Epithelial cell of esophagus (primary cell): Measurements from ENCODE around the gene ITGA8.

Experiments
- DNase-seq: peaks from one replicate; pipeline ENCODE4 v3.0.0; 2010; ENCODE audit warnings: low read depth
- H3K4me3 ChIP-seq: 2 replicates; pipeline ENCODE4 v1.5.1; 2011; ENCODE audit warnings: mild to moderate bottlenecking, low read length, control low read depth
- CTCF ChIP-seq: IDR thresholded peaks from 2 replicates; pipeline ENCODE4 v1.5.1; 2011; ENCODE audit warnings: low read depth, mild to moderate bottlenecking, low read length, control low read depth, inconsistent platforms; ENCODE audit not compliant: insufficient read depth; ENCODE audit errors: missing control alignments

ITGA8 gene

DNA sequence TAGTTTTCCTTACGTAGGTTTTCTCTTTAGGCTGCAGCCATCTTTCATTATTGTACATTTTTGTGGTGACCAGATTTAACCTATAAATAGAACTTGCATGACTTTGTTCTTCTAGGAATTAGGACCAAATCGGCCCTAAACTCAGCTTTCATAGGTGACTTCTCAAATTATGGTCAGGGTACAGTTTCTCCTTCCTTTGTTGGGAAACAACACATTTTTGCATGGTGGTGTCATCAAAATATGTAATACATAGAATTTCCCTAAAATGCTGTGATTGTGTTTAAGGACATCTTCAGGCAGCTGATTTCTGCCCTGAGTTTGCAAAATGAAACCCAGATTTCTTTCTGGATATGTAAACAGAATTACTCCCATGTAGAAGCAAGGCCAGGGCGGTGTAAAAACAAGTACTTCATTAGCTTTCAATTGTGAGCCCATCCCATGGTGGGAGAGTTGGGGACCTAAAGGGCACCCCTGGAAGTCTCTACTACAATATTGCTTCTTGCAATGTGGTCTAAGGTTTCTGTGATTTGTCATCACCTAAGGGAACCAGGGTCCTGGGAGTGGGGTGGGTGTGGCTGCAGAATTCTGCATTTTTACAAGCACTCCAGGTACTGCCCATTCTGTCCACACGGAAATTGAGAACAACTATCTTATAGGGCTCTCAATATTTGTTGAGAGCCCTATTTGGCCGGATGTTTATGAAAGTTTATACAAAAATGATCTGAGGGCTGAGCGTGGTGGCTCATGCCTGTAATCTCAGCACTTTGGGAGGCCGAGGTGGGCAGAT is 227.7 kb downstream of the ITGA8 start:
- no peak overlapping the region for H3K4me3 ChIP-seq
- no peak for TF ChIP-seq CTCF
- no peak for DNase-seq

DNA sequence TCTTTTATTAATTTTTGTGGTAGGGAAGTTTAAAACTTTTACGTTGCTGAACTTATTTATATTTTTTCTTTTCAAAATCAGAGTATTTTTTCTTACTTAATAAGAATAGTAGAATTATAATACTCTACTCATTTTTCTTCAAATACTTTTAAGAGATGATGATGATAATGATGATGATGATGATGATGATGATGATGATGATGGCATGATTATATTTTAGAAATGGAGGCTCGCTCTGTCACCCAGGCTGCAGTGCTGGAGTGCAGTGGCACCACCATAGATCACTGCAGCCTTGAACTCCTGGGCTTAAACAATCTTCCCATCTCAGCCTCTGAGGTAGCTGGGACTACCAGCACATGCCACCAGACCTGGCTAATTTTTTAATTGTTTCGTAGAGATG is 230.3 kb downstream of the ITGA8 start:
- H3K4me3 ChIP-seq = no peak overlapping the region
- TF ChIP-seq CTCF = no peak
- no peak for DNase-seq

DNA sequence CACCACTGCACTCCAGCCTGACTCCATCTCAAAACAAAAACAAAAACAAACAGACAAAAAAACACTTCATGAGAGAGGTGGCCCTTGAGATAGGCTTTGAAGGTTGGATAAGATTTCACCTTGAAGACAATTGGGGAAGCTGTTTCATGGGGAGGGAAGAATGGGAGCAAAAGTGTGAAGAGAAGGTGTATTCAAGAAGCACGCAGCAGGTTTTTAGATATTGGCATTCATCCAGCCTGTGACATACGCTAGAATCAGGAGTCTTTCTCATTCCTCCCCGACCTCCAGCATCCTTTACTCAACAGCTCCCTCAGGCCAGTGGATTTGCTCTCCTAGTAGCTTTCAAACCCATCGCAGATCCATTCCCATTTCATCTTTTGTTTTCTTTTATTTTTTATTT is 232.3 kb downstream of the ITGA8 start:
- no peak overlapping the region for H3K4me3 ChIP-seq
- DNase-seq = no peak
- no peak for TF ChIP-seq CTCF

DNA sequence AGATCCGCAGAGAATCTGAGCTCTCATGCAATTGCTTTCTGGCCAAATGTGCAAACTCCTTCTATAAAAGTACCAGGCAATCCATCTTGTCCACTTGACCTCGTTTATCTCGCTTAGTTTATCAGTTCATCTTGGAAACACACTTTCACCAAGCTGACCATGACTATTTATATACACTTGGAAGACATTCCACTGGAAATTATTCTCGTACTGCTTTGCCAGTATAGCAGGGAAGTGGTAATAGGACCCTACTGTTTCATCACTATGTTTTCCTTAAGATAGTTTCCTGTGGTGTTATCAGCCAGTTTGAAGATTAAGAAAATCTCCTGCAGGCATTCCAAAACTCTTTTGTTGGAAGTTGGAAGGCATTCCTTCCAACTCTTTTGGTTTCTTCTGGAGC is 233.3 kb downstream of the ITGA8 start:
- no peak for TF ChIP-seq CTCF
- DNase-seq = no peak
- no peak overlapping the region for H3K4me3 ChIP-seq

DNA sequence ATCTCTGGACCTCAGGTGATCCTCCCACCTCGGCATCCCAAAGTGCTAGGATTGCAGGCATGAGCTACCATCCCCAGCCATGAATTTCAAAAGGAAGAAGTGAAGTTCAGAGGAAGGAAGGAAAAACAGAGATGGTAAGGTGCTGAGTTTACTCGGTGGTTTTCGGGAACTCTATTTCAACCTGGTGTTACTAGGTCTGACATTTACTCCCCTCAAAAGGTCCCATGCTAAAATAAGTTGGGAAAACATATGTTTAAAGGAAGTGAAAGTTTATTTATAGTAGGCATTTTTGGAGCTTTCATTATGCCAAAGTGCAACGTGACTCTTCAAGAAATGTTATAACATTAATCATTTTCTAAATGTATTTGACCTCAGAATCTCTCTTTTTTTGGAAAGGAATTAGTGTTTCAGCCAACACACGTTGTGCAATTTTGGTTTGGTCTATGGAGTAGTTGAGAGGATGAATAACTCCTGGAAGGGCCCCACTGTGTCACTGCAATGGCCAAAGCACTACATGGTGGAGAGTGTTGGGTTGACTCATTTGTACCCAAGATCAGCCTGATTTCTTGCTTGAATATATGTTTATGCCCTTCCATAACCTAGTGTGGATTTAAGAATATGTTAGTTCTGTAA is 233.9 kb downstream of the ITGA8 start:
- TF ChIP-seq CTCF = no peak
- DNase-seq = no peak
- H3K4me3 ChIP-seq = no peak overlapping the region

DNA sequence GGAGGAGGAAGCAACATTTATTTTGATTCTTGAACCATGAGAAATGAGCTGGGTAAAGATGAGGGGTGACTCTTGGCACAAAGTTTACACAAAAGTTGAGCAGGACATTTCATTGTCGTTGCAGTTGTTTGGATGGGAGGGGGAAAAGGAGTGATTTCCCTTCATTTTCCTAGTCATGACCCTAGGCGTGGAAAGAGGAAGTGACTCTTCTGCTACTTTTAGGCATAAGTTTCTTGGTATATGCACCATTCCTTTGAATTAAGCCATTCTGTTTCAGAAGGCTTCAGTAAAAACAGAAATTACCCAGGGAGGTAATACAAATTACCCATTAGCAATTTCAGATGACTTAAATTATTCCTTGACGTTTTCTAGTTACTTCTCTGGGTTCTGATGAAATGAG is 234.7 kb downstream of the ITGA8 start:
- H3K4me3 ChIP-seq = no peak overlapping the region
- DNase-seq = no peak
- no peak for TF ChIP-seq CTCF

- DNase-seq = no peak
- H3K4me3 ChIP-seq = no peak overlapping the region
- TF ChIP-seq CTCF = no peak
Measured at GRCh38 chr10:15484128-15484527, 235.6 kb downstream of the ITGA8 start.
